Hematopoietic multipotent progenitor cell (in vitro differentiated cells): ENCODE results near the gene PALM. TPM values are rescaled to one million over a fixed set of nuclear protein-coding genes. Genes with fewer than 3 reads are reported as not detected.
A peak's percentile ranks its signal among the peaks of the same experiment; 100 is the strongest.

ENCODE experiments used
- DNase-seq, 3 donors: peaks; one replicate each; pipeline ENCODE4 v3.0.0-alpha.2; 2011 to 2015; ENCODE audit warnings: low read depth in 2 of 3, low spot score in 2 of 3
- total RNA-seq: library from RNA; depleted of rRNA; stranded (reverse); fragments of >200 nt; gene quantifications from one replicate; pipeline ENCODE4 v1.2.3, GENCODE V29; 2012

PALM gene
- total RNA-seq, 1 donor, result 15.6 TPM

GRCh38 chr19:778910-779653 is 70.3 kb downstream of the PALM start:
- DNase-seq, result no peak

- DNase-seq, result no peak
Measured at GRCh38 chr19:780935-781334, 72.2 kb downstream of the PALM start.

GRCh38 chr19:781800-782184 is 73.1 kb downstream of the PALM start:
- DNase-seq, result no peak

GRCh38 chr19:782185-782877 is 73.6 kb downstream of the PALM start:
- no peak for DNase-seq

- DNase-seq, result no peak
Measured at GRCh38 chr19:782878-783668, 74.3 kb downstream of the PALM start.

GRCh38 chr19:784541-784940 is 75.8 kb downstream of the PALM start:
- DNase-seq, result no peak

- no peak for DNase-seq
Measured at GRCh38 chr19:787536-787935, 78.8 kb downstream of the PALM start.

GRCh38 chr19:788686-788982 is 79.9 kb downstream of the PALM start:
- no peak for DNase-seq

GRCh38 chr19:788983-789700 is 80.4 kb downstream of the PALM start:
- DNase-seq, result peak in 1 of 3 donors; percentile 32

- peak in 2 of 3 donors; percentile 57 to 63 for DNase-seq
Measured at GRCh38 chr19:789701-790060, 80.9 kb downstream of the PALM start.

- DNase-seq, result no peak
Measured at GRCh38 chr19:791007-791566, 82.4 kb downstream of the PALM start.

- DNase-seq, result no peak
Measured at GRCh38 chr19:791567-792305, 83.0 kb downstream of the PALM start.

GRCh38 chr19:792306-792885 is 83.7 kb downstream of the PALM start:
- no peak for DNase-seq

- DNase-seq, result no peak
Measured at GRCh38 chr19:793806-794205, 85.1 kb downstream of the PALM start.

- DNase-seq, result no peak
Measured at GRCh38 chr19:795073-795611, 86.4 kb downstream of the PALM start.

GRCh38 chr19:795691-796581 is 87.2 kb downstream of the PALM start:
- no peak for DNase-seq

- peak; percentile 95 to 100 (median 100) for DNase-seq
Measured at GRCh38 chr19:796692-797527, 88.2 kb downstream of the PALM start, which contains the start of gene PTBP1. TSS of gene PTBP1 (plus strand) at chr19:797452. CDS start at chr19:797498, 46 bp downstream.
